MM.1S (cell line): Measurements from ENCODE around the gene ANKRD24.

Experiments used
- EZH2 ChIP-seq: fragments of 300-600 bp; sonication (generic); optimal IDR thresholded peaks from 2 replicates; pipeline ENCODE3; 2017; ENCODE audit warnings: low read depth, mild to moderate bottlenecking, antibody characterized with exemption, low read length, mixed read lengths
- TF ChIP-seq, protein P1 (sequence below): fragments of 300-600 bp; sonication (generic); IDR thresholded peaks from 2 replicates; pipeline ENCODE4 v1.5.1; 2016; ENCODE audit warnings: antibody characterized with exemption, low read length, mixed read lengths

GRCh38 chr19:4196009-4196408 lies 13.5 kb downstream of the ANKRD24 start:
- TF ChIP-seq, protein P1, sequence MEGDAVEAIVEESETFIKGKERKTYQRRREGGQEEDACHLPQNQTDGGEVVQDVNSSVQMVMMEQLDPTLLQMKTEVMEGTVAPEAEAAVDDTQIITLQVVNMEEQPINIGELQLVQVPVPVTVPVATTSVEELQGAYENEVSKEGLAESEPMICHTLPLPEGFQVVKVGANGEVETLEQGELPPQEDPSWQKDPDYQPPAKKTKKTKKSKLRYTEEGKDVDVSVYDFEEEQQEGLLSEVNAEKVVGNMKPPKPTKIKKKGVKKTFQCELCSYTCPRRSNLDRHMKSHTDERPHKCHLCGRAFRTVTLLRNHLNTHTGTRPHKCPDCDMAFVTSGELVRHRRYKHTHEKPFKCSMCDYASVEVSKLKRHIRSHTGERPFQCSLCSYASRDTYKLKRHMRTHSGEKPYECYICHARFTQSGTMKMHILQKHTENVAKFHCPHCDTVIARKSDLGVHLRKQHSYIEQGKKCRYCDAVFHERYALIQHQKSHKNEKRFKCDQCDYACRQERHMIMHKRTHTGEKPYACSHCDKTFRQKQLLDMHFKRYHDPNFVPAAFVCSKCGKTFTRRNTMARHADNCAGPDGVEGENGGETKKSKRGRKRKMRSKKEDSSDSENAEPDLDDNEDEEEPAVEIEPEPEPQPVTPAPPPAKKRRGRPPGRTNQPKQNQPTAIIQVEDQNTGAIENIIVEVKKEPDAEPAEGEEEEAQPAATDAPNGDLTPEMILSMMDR = no peak
- TF ChIP-seq EZH2 = no peak
